OCI-LY1 (cell line): Measurements from ENCODE around the gene ANKRD11.
A peak's percentile ranks its signal among the peaks of the same experiment; 100 is the strongest.

Experiments
- H2AFZ ChIP-seq: fragments of 200-600 bp; sonication (generic), shearing (Covaris generic); 2 replicates; pipeline ENCODE4 v1.6.0; 2014; ENCODE audit warnings: antibody characterized with exemption, mild to moderate bottlenecking, low read length
- H3F3A ChIP-seq: fragments of 200-600 bp; sonication (generic), shearing (Covaris generic); 2 replicates; pipeline ENCODE4 v1.6.0; 2014; ENCODE audit warnings: mild to moderate bottlenecking, antibody characterized with exemption, low read length, moderate library complexity; ENCODE audit not compliant: insufficient read depth
- H3K27ac ChIP-seq: fragments of 200-600 bp; sonication (generic); 2 replicates; pipeline ENCODE4 v1.5.1; 2014; ENCODE audit warnings: low read length, mixed run types, mild to moderate bottlenecking, low read depth; ENCODE audit not compliant: poor library complexity, severe bottlenecking
- H3K27me3 ChIP-seq: fragments of 200-600 bp; sonication (generic); 2 replicates; pipeline ENCODE4 v1.6.0; 2014; ENCODE audit warnings: antibody characterized with exemption, mild to moderate bottlenecking, low read length, moderate library complexity; ENCODE audit not compliant: insufficient read depth
- H3K36me3 ChIP-seq: fragments of 200-600 bp; sonication (generic); 2 replicates; pipeline ENCODE4 v1.6.1; 2014; ENCODE audit warnings: mild to moderate bottlenecking, antibody characterized with exemption, low read length, moderate library complexity, mixed read lengths; ENCODE audit not compliant: insufficient read depth
- H3K4me1 ChIP-seq: fragments of 200-600 bp; sonication (generic); 2 replicates; pipeline ENCODE4 v1.5.1; 2014; ENCODE audit warnings: mild to moderate bottlenecking, low read length, moderate library complexity; ENCODE audit not compliant: insufficient read depth, severe bottlenecking
- H3K4me2 ChIP-seq: fragments of 200-600 bp; sonication (generic), shearing (Covaris generic); 2 replicates; pipeline ENCODE4 v1.6.1; 2014; ENCODE audit warnings: low read length
- H3K4me3 ChIP-seq: fragments of 200-600 bp; sonication (generic); 2 replicates; pipeline ENCODE4 v1.5.1; 2014; ENCODE audit warnings: low read length, low read depth, mild to moderate bottlenecking, mixed read lengths; ENCODE audit not compliant: poor library complexity, severe bottlenecking
- H3K79me2 ChIP-seq: fragments of 200-600 bp; shearing (Covaris generic); 2 replicates; pipeline ENCODE4 v1.6.1; 2016; ENCODE audit warnings: mixed run types, low read length, mixed read lengths; ENCODE audit not compliant: insufficient read depth
- H3K9ac ChIP-seq: fragments of 200-600 bp; sonication (generic), shearing (Covaris generic); 2 replicates; pipeline ENCODE4 v1.6.1; 2014; ENCODE audit warnings: mild to moderate bottlenecking, low read length, mixed read lengths
- H3K9me2 ChIP-seq: fragments of 200-600 bp; sonication (generic), shearing (Covaris generic); 2 replicates; pipeline ENCODE4 v1.6.1; 2014; ENCODE audit warnings: low read depth, mild to moderate bottlenecking, low read length, mixed read lengths
- H3K9me3 ChIP-seq: fragments of 200-600 bp; shearing (Covaris generic); 2 replicates; pipeline ENCODE4 v1.6.1; 2014; ENCODE audit warnings: low read length, mixed read lengths
- H4K20me1 ChIP-seq: fragments of 200-600 bp; sonication (generic), shearing (Covaris generic); 2 replicates; pipeline ENCODE4 v1.6.0; 2016; ENCODE audit warnings: mild to moderate bottlenecking, low read length; ENCODE audit not compliant: insufficient read depth
- CTCF ChIP-seq: fragments of 200-600 bp; sonication (generic), shearing (Covaris generic); IDR thresholded peaks from 2 replicates; pipeline ENCODE4 v1.5.1; 2017; ENCODE audit warnings: mild to moderate bottlenecking, antibody characterized with exemption, low read length, moderate library complexity, mixed read lengths
- EZH2 ChIP-seq: fragments of 200-600 bp; sonication (generic), shearing (Covaris generic); IDR thresholded peaks from 2 replicates; pipeline ENCODE4 v1.8.0; 2017; ENCODE audit warnings: borderline replicate concordance, mixed run types, mild to moderate bottlenecking, antibody characterized with exemption, low read length, moderate library complexity, mixed read lengths

Gene ANKRD11

GRCh38 chr16:89350701-89351380 is 139.5 kb downstream of the ANKRD11 start:
- H4K20me1 ChIP-seq, result no peaks in the 10 kb centered on the region
- TF ChIP-seq CTCF (no peak), EZH2 (no peak)
- no peaks in the 10 kb centered on the region for H3K27me3 ChIP-seq

DNA sequence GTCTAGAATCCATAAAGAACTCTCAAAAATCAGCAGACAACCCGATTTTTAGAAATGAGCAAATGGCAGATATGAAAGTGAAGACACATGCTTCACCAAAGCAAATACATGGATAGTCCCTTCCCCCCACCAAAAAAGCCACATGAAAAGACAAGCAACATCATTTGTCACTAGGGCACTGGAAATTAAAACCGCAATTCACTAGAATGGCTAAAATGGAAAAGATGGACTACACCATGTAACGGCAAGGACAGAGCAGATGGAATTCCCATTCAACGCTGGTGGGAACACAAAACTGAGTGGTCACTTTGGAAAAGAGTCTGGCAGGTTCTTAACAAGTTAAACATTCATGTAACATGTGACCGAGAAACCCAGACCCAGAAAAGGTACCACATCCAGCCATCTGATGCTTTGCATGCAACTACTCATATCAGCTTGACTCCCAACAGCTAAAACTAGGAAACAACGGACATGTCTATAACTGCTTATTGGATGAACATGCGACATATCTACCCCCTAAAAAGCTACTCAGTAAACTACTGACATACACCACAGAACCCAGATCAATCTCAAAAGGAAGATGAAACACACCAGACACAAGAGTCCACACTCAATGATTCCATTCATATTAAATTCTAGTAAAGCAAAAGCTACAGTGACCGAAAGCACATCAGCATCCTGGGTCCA is 140.3 kb downstream of the ANKRD11 start:
- Histone ChIP-seq H3K9me3 (no peaks in the 10 kb centered on the region), H2AFZ (no peak overlapping the region), H4K20me1 (no peaks in the 10 kb centered on the region; the same call in 1 of the 2 replicates), H3K27ac (peak overlapping the region; percentile 63), H3K4me2 (peak overlapping the region; percentile 46), H3K4me1 (peaks cover 61% of the 10 kb centered on the region), H3K4me3 (peak overlapping the region; percentile 17), H3K27me3 (no peaks in the 10 kb centered on the region), H3K79me2 (peaks cover 78% of the 10 kb centered on the region), H3K36me3 (peaks cover 14% of the 10 kb centered on the region; the same call in 1 of the 2 replicates), H3F3A (no peaks in the 10 kb centered on the region), H3K9ac (peak overlapping the region; percentile 20; the same call in 1 of the 2 replicates), H3K9me2 (no peaks in the 10 kb centered on the region)
- TF ChIP-seq EZH2 (no peak), CTCF (no peak)

More at GRCh38 chr16:89350701-89351380, 139.5 kb downstream of the ANKRD11 start:
- Histone ChIP-seq H3K27ac (peak overlapping the region; percentile 63), H3K9me3 (no peaks in the 10 kb centered on the region), H3K79me2 (peaks cover 78% of the 10 kb centered on the region), H3K9ac (no peak overlapping the region), H2AFZ (no peak overlapping the region), H3K4me2 (peak overlapping the region; percentile 46; the same call in 1 of the 2 replicates), H3K9me2 (no peaks in the 10 kb centered on the region), H3K36me3 (peaks cover 18% of the 10 kb centered on the region; the same call in 1 of the 2 replicates), H3K4me3 (no peak overlapping the region), H3F3A (no peaks in the 10 kb centered on the region), H3K4me1 (peaks cover 55% of the 10 kb centered on the region)

DNA sequence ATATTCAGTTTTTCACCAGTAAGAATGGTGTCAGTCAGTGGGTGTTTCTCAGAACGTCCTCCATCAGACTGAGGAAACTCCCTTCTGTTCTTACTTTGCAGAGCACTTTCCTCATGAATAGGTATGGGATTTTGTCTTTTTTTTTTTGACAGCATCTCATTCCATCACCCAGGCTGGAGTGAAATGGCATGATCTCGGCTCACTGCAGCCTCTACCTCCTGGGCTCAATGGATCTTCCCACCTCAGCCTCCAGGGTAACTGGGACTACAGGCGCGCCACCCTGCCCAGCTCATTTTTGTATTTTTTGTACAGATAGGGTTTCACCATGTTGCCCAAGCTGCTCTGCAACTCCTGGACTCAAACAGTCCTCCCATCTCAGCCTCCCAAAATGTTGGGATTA is 142.6 kb downstream of the ANKRD11 start:
- H3K9me3 ChIP-seq, result no peaks in the 10 kb centered on the region
- no peak overlapping the region for H3K9ac ChIP-seq
- no peak overlapping the region for H2AFZ ChIP-seq
- no peaks in the 10 kb centered on the region; the same call in 1 of the 2 replicates for H4K20me1 ChIP-seq
- peaks cover 60% of the 10 kb centered on the region for H3K4me1 ChIP-seq
- no peak overlapping the region for H3K4me2 ChIP-seq
- no peak overlapping the region for H3K4me3 ChIP-seq
- TF ChIP-seq CTCF, result no peak
- no peak for TF ChIP-seq EZH2
- H3K79me2 ChIP-seq, result peaks cover 89% of the 10 kb centered on the region
- no peaks in the 10 kb centered on the region for H3K9me2 ChIP-seq
- no peak overlapping the region for H3K27ac ChIP-seq
- no peaks in the 10 kb centered on the region for H3K27me3 ChIP-seq
- peaks cover 17% of the 10 kb centered on the region; the same call in 1 of the 2 replicates for H3K36me3 ChIP-seq
- no peaks in the 10 kb centered on the region for H3F3A ChIP-seq
